ENCODE results near the gene KCNG4.

The KCNG4 gene

DNA sequence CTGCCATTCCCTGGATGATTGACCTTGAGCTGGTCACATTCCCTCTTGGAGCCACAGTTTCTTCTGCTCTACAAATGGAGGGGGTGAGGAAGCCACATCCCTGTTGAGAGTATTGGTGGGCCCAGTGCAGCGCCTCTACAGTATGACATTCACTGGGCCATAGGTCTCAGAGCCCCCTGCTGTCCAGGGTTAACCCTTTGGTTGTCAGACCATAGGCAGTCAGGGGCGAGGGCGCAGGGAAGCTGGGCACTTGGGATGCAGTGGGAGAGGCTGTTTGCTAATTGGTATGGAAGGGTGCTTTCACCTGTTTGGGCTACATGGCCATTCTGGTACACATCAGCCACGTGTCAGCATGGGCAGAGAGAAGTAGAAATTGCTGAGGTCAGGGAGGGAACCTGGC lies 27.6 kb upstream of the KCNG4 start:
- H3K79me2 ChIP-seq (ENCODE audit: insufficient read depth, low read length): no peaks in the 10 kb centered on the region
- H3K27me3 ChIP-seq (ENCODE audit: insufficient read depth, low read length, poor library complexity, severe bottlenecking): no peaks in the 10 kb centered on the region
- no peaks in the 10 kb centered on the region for H3K9me3 ChIP-seq (ENCODE audit: insufficient read depth, low read depth, low read length)
- H2AFZ ChIP-seq (ENCODE audit: low read length): no peak overlapping the region
- TF ChIP-seq, protein P1, sequence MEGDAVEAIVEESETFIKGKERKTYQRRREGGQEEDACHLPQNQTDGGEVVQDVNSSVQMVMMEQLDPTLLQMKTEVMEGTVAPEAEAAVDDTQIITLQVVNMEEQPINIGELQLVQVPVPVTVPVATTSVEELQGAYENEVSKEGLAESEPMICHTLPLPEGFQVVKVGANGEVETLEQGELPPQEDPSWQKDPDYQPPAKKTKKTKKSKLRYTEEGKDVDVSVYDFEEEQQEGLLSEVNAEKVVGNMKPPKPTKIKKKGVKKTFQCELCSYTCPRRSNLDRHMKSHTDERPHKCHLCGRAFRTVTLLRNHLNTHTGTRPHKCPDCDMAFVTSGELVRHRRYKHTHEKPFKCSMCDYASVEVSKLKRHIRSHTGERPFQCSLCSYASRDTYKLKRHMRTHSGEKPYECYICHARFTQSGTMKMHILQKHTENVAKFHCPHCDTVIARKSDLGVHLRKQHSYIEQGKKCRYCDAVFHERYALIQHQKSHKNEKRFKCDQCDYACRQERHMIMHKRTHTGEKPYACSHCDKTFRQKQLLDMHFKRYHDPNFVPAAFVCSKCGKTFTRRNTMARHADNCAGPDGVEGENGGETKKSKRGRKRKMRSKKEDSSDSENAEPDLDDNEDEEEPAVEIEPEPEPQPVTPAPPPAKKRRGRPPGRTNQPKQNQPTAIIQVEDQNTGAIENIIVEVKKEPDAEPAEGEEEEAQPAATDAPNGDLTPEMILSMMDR (conservative IDR thresholded peaks at IDR 0.05; ENCODE audit: low read length): no peak
- TF ChIP-seq EZH2phosphoT487 (IDR thresholded peaks at IDR 0.05; ENCODE audit: borderline replicate concordance): no peak
- no peaks in the 10 kb centered on the region for H3F3A ChIP-seq (ENCODE audit: low read depth)
- H3K9ac ChIP-seq (ENCODE audit: low read depth, low read length, poor library complexity, severe bottlenecking): no peak overlapping the region
- H3K4me1 ChIP-seq (ENCODE audit: insufficient read depth, low read length, poor library complexity, severe bottlenecking): no peaks in the 10 kb centered on the region
- H3K4me2 ChIP-seq (ENCODE audit: low read depth, low read length, poor library complexity, severe bottlenecking): no peak overlapping the region
- no peaks in the 10 kb centered on the region for H3K36me3 ChIP-seq (ENCODE audit: insufficient read depth, low read length)
- no peaks in the 10 kb centered on the region for H3K9me2 ChIP-seq (replicated peaks; ENCODE audit: low read depth, low read length)
- no peak overlapping the region for H3K4me3 ChIP-seq (ENCODE audit: low read length, poor library complexity, severe bottlenecking)
- H4K20me1 ChIP-seq (ENCODE audit: insufficient read depth, low read length, poor library complexity, severe bottlenecking): no peaks in the 10 kb centered on the region

DNA sequence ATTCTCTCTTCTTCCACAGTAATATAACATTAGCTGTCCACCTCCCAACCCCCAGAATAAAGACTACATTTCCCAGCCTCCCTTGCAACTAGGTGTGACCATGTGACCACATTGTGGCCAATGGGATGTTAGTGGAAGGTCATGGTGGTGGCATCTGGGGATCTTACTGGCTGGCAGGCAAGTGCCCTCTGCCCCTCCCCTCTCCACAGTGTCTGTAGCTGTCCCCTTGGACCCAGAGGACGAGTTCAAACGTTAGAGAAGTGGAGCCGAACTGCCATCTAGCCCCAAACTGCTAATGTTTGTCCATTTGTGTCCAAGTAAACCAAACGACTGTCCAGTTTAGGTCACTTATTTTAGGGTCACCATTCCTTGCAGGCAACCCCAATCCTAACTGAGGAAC lies 26.6 kb upstream of the KCNG4 start:
- H3K9ac ChIP-seq (ENCODE audit: low read depth, low read length, poor library complexity, severe bottlenecking): no peak overlapping the region
- H3K36me3 ChIP-seq (ENCODE audit: insufficient read depth, low read length): no peaks in the 10 kb centered on the region
- H3K4me2 ChIP-seq (ENCODE audit: low read depth, low read length, poor library complexity, severe bottlenecking): no peak overlapping the region
- H3K9me3 ChIP-seq (ENCODE audit: insufficient read depth, low read depth, low read length): no peaks in the 10 kb centered on the region
- no peaks in the 10 kb centered on the region for H4K20me1 ChIP-seq (ENCODE audit: insufficient read depth, low read length, poor library complexity, severe bottlenecking)
- H2AFZ ChIP-seq (ENCODE audit: low read length): peak overlapping the region; percentile 76
- no peaks in the 10 kb centered on the region for H3K79me2 ChIP-seq (ENCODE audit: insufficient read depth, low read length)
- no peaks in the 10 kb centered on the region for H3K4me1 ChIP-seq (ENCODE audit: insufficient read depth, low read length, poor library complexity, severe bottlenecking)
- no peaks in the 10 kb centered on the region for H3F3A ChIP-seq (ENCODE audit: low read depth)
- no peaks in the 10 kb centered on the region for H3K9me2 ChIP-seq (replicated peaks; ENCODE audit: low read depth, low read length)
- no peaks in the 10 kb centered on the region for H3K27me3 ChIP-seq (ENCODE audit: insufficient read depth, low read length, poor library complexity, severe bottlenecking)
- no peak overlapping the region for H3K4me3 ChIP-seq (ENCODE audit: low read length, poor library complexity, severe bottlenecking)
- TF ChIP-seq, protein P1 (conservative IDR thresholded peaks at IDR 0.05; ENCODE audit: low read length): no peak
- TF ChIP-seq EZH2phosphoT487 (IDR thresholded peaks at IDR 0.05; ENCODE audit: borderline replicate concordance): no peak

DNA sequence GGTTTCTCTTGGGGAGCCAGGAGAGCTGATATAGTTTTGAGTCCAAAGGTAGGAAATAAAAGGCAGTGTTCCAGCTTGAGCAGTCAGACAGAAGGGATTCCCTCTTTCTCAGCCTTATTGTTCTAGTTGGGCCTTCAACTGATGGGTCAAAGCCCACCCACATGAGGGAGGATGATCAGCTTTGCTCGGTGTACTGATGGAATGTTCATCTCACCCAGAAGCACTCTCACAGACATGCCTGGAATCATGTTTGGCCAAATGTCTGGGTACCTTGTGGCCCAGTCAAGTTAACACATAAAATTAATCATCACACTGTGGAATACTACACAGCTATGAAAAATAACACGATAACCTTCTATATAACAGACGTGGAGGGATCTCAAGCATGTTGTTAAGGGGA lies 23.1 kb upstream of the KCNG4 start:
- TF ChIP-seq EZH2phosphoT487 (IDR thresholded peaks at IDR 0.05; ENCODE audit: borderline replicate concordance): no peak
- TF ChIP-seq, protein P1 (conservative IDR thresholded peaks at IDR 0.05; ENCODE audit: low read length): no peak
- Histone ChIP-seq H2AFZ (ENCODE audit: low read length) (no peak overlapping the region), H3F3A (ENCODE audit: low read depth) (no peaks in the 10 kb centered on the region), H3K36me3 (ENCODE audit: insufficient read depth, low read length) (no peaks in the 10 kb centered on the region), H3K79me2 (ENCODE audit: insufficient read depth, low read length) (no peaks in the 10 kb centered on the region), H3K4me3 (ENCODE audit: low read length, poor library complexity, severe bottlenecking) (no peak overlapping the region), H3K9ac (ENCODE audit: low read depth, low read length, poor library complexity, severe bottlenecking) (no peak overlapping the region), H3K4me2 (ENCODE audit: low read depth, low read length, poor library complexity, severe bottlenecking) (no peak overlapping the region), H3K27me3 (ENCODE audit: insufficient read depth, low read length, poor library complexity, severe bottlenecking) (no peaks in the 10 kb centered on the region), H4K20me1 (ENCODE audit: insufficient read depth, low read length, poor library complexity, severe bottlenecking) (no peaks in the 10 kb centered on the region), H3K9me3 (ENCODE audit: insufficient read depth, low read depth, low read length) (no peaks in the 10 kb centered on the region), H3K4me1 (ENCODE audit: insufficient read depth, low read length, poor library complexity, severe bottlenecking) (no peaks in the 10 kb centered on the region), H3K9me2 (replicated peaks; ENCODE audit: low read depth, low read length) (no peaks in the 10 kb centered on the region)

All from Loucy (cell line).